Testis (tissue), 2 donors: ENCODE measurements around the gene OLFM4.

Experiments
- POLR2A ChIP-seq: fragments of 450-650 bp; IDR thresholded peaks from one replicate; pipeline ENCODE4 v1.6.1; 2017; ENCODE audit warnings: antibody characterized with exemption, mild to moderate bottlenecking, moderate library complexity
- TF ChIP-seq, protein P1 (sequence below), 3 experiments: fragments of 450-650 bp in 2 of 3; fragments of 200-600 bp in 1 of 3; sonication (generic) in 1 of 3; IDR thresholded peaks; one replicate each; pipeline ENCODE4 v1.5.1; 2016 to 2019; ENCODE audit warnings: antibody characterized with exemption in 3 of 3, mild to moderate bottlenecking in 2 of 3, moderate library complexity in 1 of 3

DNA sequence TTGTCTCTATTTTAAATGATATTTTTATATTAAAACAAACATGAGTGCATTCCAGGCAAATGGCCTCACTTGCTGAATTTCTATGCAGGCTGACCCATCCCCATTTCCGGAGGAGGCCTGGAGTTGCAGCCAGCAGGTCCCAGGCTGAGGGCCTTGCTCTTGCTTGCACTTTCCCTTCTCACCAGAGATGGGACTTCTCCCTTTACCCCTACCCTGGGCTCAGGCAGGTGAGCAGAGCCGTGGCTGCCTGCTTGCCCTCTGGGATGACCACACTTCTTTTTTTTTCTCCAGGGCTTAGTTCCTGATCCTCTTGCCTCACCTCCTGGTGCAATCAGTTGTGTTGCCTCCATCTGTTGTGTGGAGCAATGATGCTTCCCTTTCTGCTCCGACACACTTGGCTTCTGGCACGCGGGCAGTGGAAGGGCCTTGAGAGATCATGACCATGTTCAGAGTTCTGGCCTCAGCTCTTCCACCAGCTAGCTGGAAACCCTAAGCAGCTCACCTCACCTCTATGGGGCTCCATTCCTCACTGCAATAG lies 11.1 kb upstream of the OLFM4 start:
- no peak for TF ChIP-seq POLR2A
- TF ChIP-seq, protein P1, sequence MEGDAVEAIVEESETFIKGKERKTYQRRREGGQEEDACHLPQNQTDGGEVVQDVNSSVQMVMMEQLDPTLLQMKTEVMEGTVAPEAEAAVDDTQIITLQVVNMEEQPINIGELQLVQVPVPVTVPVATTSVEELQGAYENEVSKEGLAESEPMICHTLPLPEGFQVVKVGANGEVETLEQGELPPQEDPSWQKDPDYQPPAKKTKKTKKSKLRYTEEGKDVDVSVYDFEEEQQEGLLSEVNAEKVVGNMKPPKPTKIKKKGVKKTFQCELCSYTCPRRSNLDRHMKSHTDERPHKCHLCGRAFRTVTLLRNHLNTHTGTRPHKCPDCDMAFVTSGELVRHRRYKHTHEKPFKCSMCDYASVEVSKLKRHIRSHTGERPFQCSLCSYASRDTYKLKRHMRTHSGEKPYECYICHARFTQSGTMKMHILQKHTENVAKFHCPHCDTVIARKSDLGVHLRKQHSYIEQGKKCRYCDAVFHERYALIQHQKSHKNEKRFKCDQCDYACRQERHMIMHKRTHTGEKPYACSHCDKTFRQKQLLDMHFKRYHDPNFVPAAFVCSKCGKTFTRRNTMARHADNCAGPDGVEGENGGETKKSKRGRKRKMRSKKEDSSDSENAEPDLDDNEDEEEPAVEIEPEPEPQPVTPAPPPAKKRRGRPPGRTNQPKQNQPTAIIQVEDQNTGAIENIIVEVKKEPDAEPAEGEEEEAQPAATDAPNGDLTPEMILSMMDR (IDR thresholded peaks at IDR 0.05) = no peak
